HTR-8/SVneo (cell line): ENCODE results near the gene FUS.
A peak's percentile ranks its signal among the peaks of the same experiment; 100 is the strongest.
"Not testable (repeated sequence)": the region's sequence is repeated elsewhere in the genome, so short reads cannot be mapped to it uniquely, and the experiment has no call there.

Experiments used
- DNase-seq: peaks from one replicate; pipeline ENCODE4 v3.0.0; 2011; ENCODE audit warnings: low spot score, mixed read lengths; ENCODE audit not compliant: insufficient read length
- FAIRE-seq: peaks from 2 replicates; lab custom pipeline; 2011; peaks lifted over from hg19 to GRCh38; lab: Jason Lieb, UNC

The FUS gene

GRCh38 chr16:31179747-31180459, at the start of gene FUS:
Gene FUS (plus strand): TSS chr16:31180139. CDS start chr16:31180215, 76 bp downstream.
- DNase-seq (peak; percentile 99), FAIRE-seq (peak; percentile 93)

- FAIRE-seq (no peak), DNase-seq (no peak)
Measured at GRCh38 chr16:31130336-31130891, 49.5 kb upstream of the FUS start.

DNA sequence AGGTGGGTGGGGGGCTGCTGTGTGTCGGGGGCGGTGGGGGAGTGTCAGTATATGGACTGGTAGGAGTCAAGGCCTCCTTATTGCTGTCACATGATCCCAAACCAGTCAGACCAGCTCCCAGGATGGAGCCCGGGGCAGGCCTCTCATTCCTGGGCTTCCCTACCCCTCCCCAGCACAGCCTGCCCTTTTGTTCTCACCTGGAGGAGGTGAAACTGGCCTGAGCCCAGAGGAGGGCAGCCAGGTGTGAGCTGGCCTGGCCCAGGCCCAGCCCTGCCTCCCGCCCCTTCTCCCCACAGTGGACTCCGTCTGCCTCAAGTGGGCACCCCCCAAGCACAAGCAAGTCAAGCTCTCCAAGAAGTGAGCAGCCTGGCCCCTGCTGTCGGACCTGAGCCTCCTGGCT, 49.0 kb upstream of the FUS start:
- DNase-seq, result no peak
- FAIRE-seq, result no peak

GRCh38 chr16:31131416-31131815, 48.5 kb upstream of the FUS start:
- DNase-seq, result no peak
- FAIRE-seq, result no peak

GRCh38 chr16:31131841-31132271, 48.1 kb upstream of the FUS start:
- FAIRE-seq (no peak), DNase-seq (no peak)

GRCh38 chr16:31132303-31132979, 47.5 kb upstream of the FUS start:
- FAIRE-seq, result no peak
- no peak for DNase-seq

DNA sequence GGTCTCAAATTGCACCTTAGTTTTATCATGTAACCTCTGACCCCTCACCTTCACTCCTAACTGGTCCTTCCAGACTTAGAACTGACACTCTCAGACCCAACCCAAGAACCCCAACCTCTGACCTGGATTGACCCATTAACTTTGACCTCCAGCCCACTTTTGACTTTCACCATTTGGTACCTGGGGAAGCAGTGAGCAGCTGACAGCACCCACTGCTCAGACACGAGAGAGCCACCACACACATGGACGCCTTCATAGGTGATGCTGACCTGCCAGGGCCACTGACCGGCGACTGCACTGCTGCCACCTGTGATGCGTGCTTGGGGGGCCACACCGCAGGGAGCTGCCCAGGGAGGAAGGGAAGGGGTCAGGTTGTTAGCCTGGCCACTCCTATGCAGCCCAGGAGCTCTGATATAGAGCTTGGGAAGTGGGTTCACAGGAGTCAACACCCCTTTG, 46.9 kb upstream of the FUS start:
- no peak for DNase-seq

DNA sequence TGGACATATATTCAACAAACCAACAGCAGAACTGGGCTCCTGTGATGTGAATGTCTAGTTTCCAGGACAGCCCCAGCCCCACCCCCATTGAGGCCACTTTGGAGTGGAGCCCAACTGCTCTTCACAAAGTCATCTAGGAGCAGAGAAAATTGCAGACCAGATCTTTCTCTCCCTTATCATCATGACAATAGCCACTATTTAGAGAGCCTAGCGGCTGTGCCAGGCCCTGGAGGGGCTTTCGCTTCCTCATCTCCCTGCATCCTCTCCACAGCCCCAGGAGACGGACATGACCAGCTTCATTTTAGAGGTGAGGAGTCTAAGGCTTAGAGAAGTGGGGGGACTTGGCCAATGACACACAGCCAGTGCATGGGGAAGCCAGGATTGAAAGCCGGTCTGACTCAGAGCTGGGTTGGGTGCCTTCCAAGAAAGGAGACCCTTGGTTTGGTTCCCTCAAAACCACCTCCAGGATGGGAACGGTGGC, 45.8 kb upstream of the FUS start:
- FAIRE-seq (no peak), DNase-seq (no peak)

More for the DNA sequence above, 46.9 kb upstream of the FUS start:
- FAIRE-seq, result no peak

- DNase-seq (no peak), FAIRE-seq (no peak)
Measured at GRCh38 chr16:31134625-31135534, 45.1 kb upstream of the FUS start.

- DNase-seq (no peak), FAIRE-seq (peak; percentile 84)
Measured at GRCh38 chr16:31135535-31136286, 44.2 kb upstream of the FUS start, which contains the start of gene PRSS8. Gene PRSS8 (minus strand): TSS chr16:31135727. CDS start chr16:31135498, 229 bp downstream.

GRCh38 chr16:31136287-31136662, 43.7 kb upstream of the FUS start:
- FAIRE-seq (no peak), DNase-seq (no peak)

- FAIRE-seq, DNase-seq: not testable (repeated sequence)
Measured at GRCh38 chr16:31136822-31137499, 43.0 kb upstream of the FUS start.

- peak; percentile 90 for DNase-seq
- peak; percentile 91 for FAIRE-seq
Measured at GRCh38 chr16:31138621-31139578, 41.0 kb upstream of the FUS start.

DNA sequence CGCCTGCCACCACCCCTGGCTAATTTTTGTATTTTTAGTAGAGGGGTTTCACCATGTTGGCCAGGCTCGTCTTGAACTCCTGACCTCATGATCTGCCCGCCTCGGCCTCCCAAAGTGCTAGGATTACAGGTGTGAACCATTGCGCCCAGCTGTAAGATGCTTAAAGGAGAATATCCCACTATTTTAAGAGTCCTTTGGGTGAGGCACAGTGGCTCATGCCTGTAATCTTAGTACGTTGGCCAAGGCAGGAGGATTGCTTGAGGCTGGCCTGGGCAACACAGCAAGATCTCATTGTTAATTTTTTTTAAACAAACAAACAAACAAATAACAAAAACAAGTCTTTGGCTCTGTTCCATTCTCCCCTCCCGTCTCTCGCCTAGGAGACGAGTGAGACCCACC, 38.9 kb upstream of the FUS start:
- not testable (repeated sequence) for DNase-seq, FAIRE-seq

- FAIRE-seq, result no peak
- DNase-seq, result no peak
Measured at GRCh38 chr16:31141489-31142108, 38.3 kb upstream of the FUS start.

GRCh38 chr16:31142109-31143010, 37.6 kb upstream of the FUS start:
- FAIRE-seq (peak; percentile 91), DNase-seq (peak; percentile 99)
